Endothelial cell of umbilical vein (primary cell): Measurements from ENCODE around the gene TMEM121B. TPM values are rescaled to one million over a fixed set of nuclear protein-coding genes. Genes with fewer than 3 reads are reported as not detected.

Experiments used
- BruUV-seq: library from RNA; stranded (reverse); fragments of 400-500 nt; replicated peaks from 2 replicates; lab custom pipeline; 2021; lab: Mats Ljungman, UMichigan
- CTCF ChIA-PET: fragments of 300-600, 350-600 bp; sonication (Branson Sonifier 250); formaldehyde crosslinking; loops from one replicate; lab custom pipeline; 2021; ENCODE audit warnings: antibody characterized with exemption, inconsistent platforms; lab: Charles Lee
- POLR2A ChIA-PET: fragments of 300-600, 350-600 bp; sonication (Branson Sonifier 250); formaldehyde crosslinking; loops from one replicate; lab custom pipeline; 2021; ENCODE audit warnings: antibody characterized with exemption, inconsistent platforms; lab: Charles Lee
- DNase-seq: peaks from one replicate; pipeline ENCODE4 v3.0.0-alpha.2; 2011; ENCODE audit warnings: low read depth, low spot score
- FAIRE-seq: peaks from 2 replicates; lab custom pipeline; 2011; peaks lifted over from hg19 to GRCh38; lab: Jason Lieb, UNC
- H2AFZ ChIP-seq: 2 replicates; pipeline ENCODE4 v1.6.0; 2012; ENCODE audit warnings: low read depth, low read length, control low read depth, inconsistent platforms
- H3K27ac ChIP-seq: 2 replicates; pipeline ENCODE4 v1.5.1; 2011; ENCODE audit warnings: low read depth, mild to moderate bottlenecking, control low read depth, low read length, moderate library complexity; ENCODE audit not compliant: insufficient read depth
- H3K27me3 ChIP-seq, 2 experiments: 2 replicates each; pipeline versions ENCODE4 v1.6.0 to v1.6.1; 2011; ENCODE audit warnings: low read length in 2 of 2, mixed read lengths in 1 of 2; ENCODE audit not compliant: control insufficient read depth in 2 of 2, insufficient read depth in 2 of 2
- H3K36me3 ChIP-seq, 2 experiments: 2 replicates in 1 of 2; 3 replicates in 1 of 2; pipeline ENCODE4 v1.5.1; 2011; ENCODE audit warnings: low read length in 2 of 2, mild to moderate bottlenecking in 1 of 2, moderate library complexity in 1 of 2; ENCODE audit not compliant: control insufficient read depth in 2 of 2, insufficient read depth in 2 of 2; ENCODE audit errors: extremely low read depth in 1 of 2
- H3K4me1 ChIP-seq: 3 replicates; pipeline ENCODE4 v1.5.1; 2011; ENCODE audit warnings: mild to moderate bottlenecking, low read length; ENCODE audit not compliant: control insufficient read depth, insufficient read depth; ENCODE audit errors: extremely low read depth
- H3K4me2 ChIP-seq: 2 replicates; pipeline ENCODE4 v1.6.1; 2011; ENCODE audit warnings: low read length, control low read depth, mixed read lengths; ENCODE audit not compliant: insufficient read depth
- H3K4me3 ChIP-seq, 3 experiments: fragments of 200-600 bp in 1 of 3; sonication (generic), shearing (Covaris generic) in 1 of 3; replicated peaks in 1 of 3; 2 replicates each; pipeline ENCODE4 v1.5.1; 2011 to 2016; ENCODE audit warnings: control low read depth in 3 of 3, low read length in 3 of 3, mild to moderate bottlenecking in 2 of 3, inconsistent platforms in 1 of 3, low read depth in 1 of 3, moderate library complexity in 1 of 3; ENCODE audit not compliant: insufficient read depth in 1 of 3
- H3K79me2 ChIP-seq: 2 replicates; pipeline ENCODE4 v1.6.0; 2012; ENCODE audit warnings: low read length, inconsistent platforms; ENCODE audit not compliant: control insufficient read depth, insufficient read depth
- H3K9ac ChIP-seq: replicated peaks from 2 replicates; pipeline ENCODE3; 2011; ENCODE audit warnings: low read length, control low read depth; ENCODE audit not compliant: insufficient read depth; ENCODE audit errors: extremely low read depth
- H3K9me1 ChIP-seq: replicated peaks from 3 replicates; pipeline ENCODE4 v1.6.0; 2011; ENCODE audit warnings: mild to moderate bottlenecking, low read length; ENCODE audit not compliant: control insufficient read depth, insufficient read depth; ENCODE audit errors: extremely low read depth
- H3K9me3 ChIP-seq: replicated peaks from 2 replicates; pipeline ENCODE4 v1.5.1; 2012; ENCODE audit warnings: low read length, inconsistent platforms; ENCODE audit not compliant: control insufficient read depth, insufficient read depth
- H4K20me1 ChIP-seq: replicated peaks from 2 replicates; pipeline ENCODE3; 2011; ENCODE audit warnings: mild to moderate bottlenecking, low read length; ENCODE audit not compliant: control insufficient read depth, insufficient read depth; ENCODE audit errors: extremely low read depth
- EZH2 ChIP-seq: IDR thresholded peaks from 2 replicates; pipeline ENCODE4 v1.6.1; 2012; ENCODE audit warnings: borderline replicate concordance, low read depth, mild to moderate bottlenecking, moderate library complexity, low read length, inconsistent platforms; ENCODE audit not compliant: severe bottlenecking
- FOS ChIP-seq: IDR thresholded peaks from 2 replicates; pipeline ENCODE4 v1.6.1; 2011; ENCODE audit warnings: mild to moderate bottlenecking, low read length, moderate library complexity, borderline replicate concordance; ENCODE audit not compliant: insufficient read depth
- GATA2 ChIP-seq: IDR thresholded peaks from 2 replicates; pipeline ENCODE4 v1.7.0; 2011; ENCODE audit warnings: low read depth, mild to moderate bottlenecking, moderate library complexity, mixed read lengths, low read length; ENCODE audit not compliant: insufficient read length, insufficient read depth
- JUN ChIP-seq: IDR thresholded peaks from 2 replicates; pipeline ENCODE4 v1.6.1; 2011; ENCODE audit warnings: borderline replicate concordance, low read depth; ENCODE audit not compliant: insufficient read length, insufficient read depth
- MAX ChIP-seq: IDR thresholded peaks from 2 replicates; pipeline ENCODE4 v1.6.1; 2011; ENCODE audit not compliant: insufficient read depth, insufficient read length
- MYC ChIP-seq: IDR thresholded peaks from one replicate; pipeline ENCODE4 v1.6.1; 2011; ENCODE audit warnings: mild to moderate bottlenecking, low read depth, low read length
- POLR2A ChIP-seq: IDR thresholded peaks from 2 replicates; pipeline ENCODE4 v1.6.1; 2012; ENCODE audit warnings: low read depth, mild to moderate bottlenecking, control low read depth, low read length
- POLR2AphosphoS5 ChIP-seq: IDR thresholded peaks from 2 replicates; pipeline ENCODE4 v1.6.1; 2012; ENCODE audit warnings: low read depth, mild to moderate bottlenecking, control low read depth, low read length, moderate library complexity; ENCODE audit not compliant: insufficient read depth
- dilution Hi-C: fragments of 300-500 bp; cut with MboI; formaldehyde crosslinking; loops from one replicate; pipeline ENCODE4 v1.15.0; 2019; ENCODE audit warnings: low sequenced_read_pairs; ENCODE audit not compliant: extremely low pct_ligation_motif_present
- intact Hi-C: fragments of 100-400 bp; cut with micrococcal nuclease; formaldehyde crosslinking; loops from one replicate; pipeline ENCODE4 v1.10.0; 2022
- polyA plus RNA-seq, 4 experiments: library from polyadenylated mRNA; depleted of rRNA in 3 of 4; stranded (reverse) in 3 of 4; unstranded in 1 of 4; fragments of >200 nt; gene quantifications; 2 replicates each; pipeline versions ENCODE4 v1.2.1 to v1.2.3, GENCODE V29; 2011 to 2012; ENCODE audit warnings: missing spikeins in 1 of 4
- total RNA-seq: library from RNA; stranded (reverse); gene quantifications from 2 replicates; pipeline ENCODE4 v1.2.3, GENCODE V29; 2021
- TF ChIP-seq, protein P1 (sequence below), 2 donors: IDR thresholded peaks; 1 replicate in 1 of 2; 2 replicates in 1 of 2; pipeline ENCODE4 v1.5.1; 2011; ENCODE audit warnings: low read length in 2 of 2, mild to moderate bottlenecking in 2 of 2, moderate library complexity in 2 of 2, control low read depth in 1 of 2, inconsistent platforms in 1 of 2, low read depth in 1 of 2; ENCODE audit not compliant: insufficient read depth in 1 of 2; ENCODE audit errors: extremely low read depth in 1 of 2

Gene TMEM121B
- total and polyA plus RNA-seq, 2 donors (not counting 3 experiments of a cell fraction or from before 2014, with no cell fraction given): 0.18 to 0.33 TPM

DNA sequence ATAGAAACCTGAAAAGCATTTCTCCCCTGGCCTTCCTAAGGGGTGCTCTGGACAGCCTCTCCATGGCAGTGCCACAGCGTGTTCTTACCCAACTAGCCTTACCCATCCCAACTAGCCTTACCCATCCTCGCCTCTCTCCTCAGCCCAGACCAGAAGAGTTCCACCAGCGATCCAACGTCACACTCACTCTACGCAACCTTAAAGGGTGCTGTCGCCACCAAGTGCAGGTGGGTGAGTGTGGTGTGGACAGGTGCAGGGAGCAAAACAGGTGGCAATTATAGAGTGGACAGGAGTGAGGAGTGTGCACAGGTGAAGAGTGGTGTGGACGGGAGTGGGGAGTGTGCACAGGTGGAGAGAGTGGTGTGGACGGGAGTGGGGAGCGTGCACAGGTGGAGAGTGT lies 17.8 kb downstream of the TMEM121B start:
- Histone ChIP-seq H2AFZ (no peak overlapping the region), H3K36me3 (peaks cover 5 to 28% of the 10 kb centered on the region in 2 experiments), H3K9ac (no peak overlapping the region), H3K4me1 (no peaks in the 10 kb centered on the region), H3K27ac (no peak overlapping the region), H4K20me1 (no peaks in the 10 kb centered on the region), H3K9me3 (no peaks in the 10 kb centered on the region), H3K79me2 (no peaks in the 10 kb centered on the region), H3K9me1 (no peaks in the 10 kb centered on the region), H3K27me3 (no peaks in the 10 kb centered on the region), H3K4me3 (no peak overlapping the region), H3K4me2 (no peak overlapping the region)
- ChIA-PET CTCF (no interaction called here), POLR2A (no interaction called here)
- DNase-seq (no peak), FAIRE-seq (no peak)
- intact Hi-C loops (no loop called here), dilution Hi-C loops (no loop called here)
- no TSS peak for BruUV-seq
- TF ChIP-seq, protein P1, sequence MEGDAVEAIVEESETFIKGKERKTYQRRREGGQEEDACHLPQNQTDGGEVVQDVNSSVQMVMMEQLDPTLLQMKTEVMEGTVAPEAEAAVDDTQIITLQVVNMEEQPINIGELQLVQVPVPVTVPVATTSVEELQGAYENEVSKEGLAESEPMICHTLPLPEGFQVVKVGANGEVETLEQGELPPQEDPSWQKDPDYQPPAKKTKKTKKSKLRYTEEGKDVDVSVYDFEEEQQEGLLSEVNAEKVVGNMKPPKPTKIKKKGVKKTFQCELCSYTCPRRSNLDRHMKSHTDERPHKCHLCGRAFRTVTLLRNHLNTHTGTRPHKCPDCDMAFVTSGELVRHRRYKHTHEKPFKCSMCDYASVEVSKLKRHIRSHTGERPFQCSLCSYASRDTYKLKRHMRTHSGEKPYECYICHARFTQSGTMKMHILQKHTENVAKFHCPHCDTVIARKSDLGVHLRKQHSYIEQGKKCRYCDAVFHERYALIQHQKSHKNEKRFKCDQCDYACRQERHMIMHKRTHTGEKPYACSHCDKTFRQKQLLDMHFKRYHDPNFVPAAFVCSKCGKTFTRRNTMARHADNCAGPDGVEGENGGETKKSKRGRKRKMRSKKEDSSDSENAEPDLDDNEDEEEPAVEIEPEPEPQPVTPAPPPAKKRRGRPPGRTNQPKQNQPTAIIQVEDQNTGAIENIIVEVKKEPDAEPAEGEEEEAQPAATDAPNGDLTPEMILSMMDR (IDR thresholded peaks at IDR 0.05; ENCODE audit: extremely low read depth in 1 of 2, insufficient read depth in 1 of 2, low read depth in 1 of 2, low read length in 2 of 2): no peak
- no peak for TF ChIP-seq MAX
- no peak for TF ChIP-seq POLR2A
- no peak for TF ChIP-seq POLR2AphosphoS5
- no peak for TF ChIP-seq JUN
- no peak for TF ChIP-seq MYC
- no peak for TF ChIP-seq GATA2
- no peak for TF ChIP-seq EZH2
- TF ChIP-seq FOS: no peak
